HG03139 (cell line): Measurements from ENCODE around the gene SSR2.
A peak's percentile ranks its signal among the peaks of the same experiment; 100 is the strongest.

Experiments used
- ATAC-seq: cut with Tn5 transposase; IDR thresholded peaks from one replicate; pipeline ENCODE4 v1.9.1; 2021; ENCODE audit not compliant: unreplicated experiment

Gene SSR2

DNA sequence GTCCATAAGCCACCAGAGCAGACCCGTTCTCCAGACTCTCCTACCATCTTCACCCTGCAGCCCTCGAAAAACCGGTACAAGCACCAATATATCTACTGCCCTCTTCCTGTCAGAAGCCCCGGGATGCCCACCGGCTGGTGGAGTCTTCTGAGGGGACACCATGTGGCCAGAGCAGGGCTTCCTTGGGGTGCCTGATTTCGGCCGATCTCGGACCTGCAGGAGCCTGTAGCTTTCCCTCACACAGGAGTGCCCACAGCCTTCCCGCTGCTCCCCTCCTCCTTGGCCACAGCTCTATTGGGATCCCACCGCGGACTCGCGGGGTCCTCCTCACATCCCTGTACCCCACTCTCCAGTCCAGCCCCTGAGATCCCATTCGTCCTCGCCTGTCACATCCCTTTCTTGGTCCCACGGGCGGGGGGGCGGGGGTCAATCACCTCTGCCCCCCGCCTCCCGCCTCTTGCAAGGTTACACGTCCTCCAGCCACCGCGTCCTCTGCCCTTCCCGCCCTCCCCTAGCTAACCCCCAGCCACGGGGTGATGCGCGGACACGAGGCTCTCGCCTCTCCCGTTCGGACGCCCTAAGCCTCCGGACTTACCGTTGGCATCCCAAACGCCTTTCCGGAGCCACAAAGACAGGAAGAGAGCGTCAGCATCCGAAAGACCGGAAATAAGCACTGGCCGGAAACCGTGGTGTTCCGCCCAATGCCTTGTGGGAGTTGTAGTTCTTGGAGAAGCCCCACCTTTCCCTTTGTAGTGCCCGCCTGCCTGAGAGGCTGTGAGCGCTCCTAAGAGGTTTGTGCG lies at the start of gene SSR2:
Gene SSR2, minus strand, starts transcription at position 659 of the 800 bp plus-strand sequence. CDS start 784 bp downstream, outside the sequence.
- peak; percentile 97 for ATAC-seq

DNA sequence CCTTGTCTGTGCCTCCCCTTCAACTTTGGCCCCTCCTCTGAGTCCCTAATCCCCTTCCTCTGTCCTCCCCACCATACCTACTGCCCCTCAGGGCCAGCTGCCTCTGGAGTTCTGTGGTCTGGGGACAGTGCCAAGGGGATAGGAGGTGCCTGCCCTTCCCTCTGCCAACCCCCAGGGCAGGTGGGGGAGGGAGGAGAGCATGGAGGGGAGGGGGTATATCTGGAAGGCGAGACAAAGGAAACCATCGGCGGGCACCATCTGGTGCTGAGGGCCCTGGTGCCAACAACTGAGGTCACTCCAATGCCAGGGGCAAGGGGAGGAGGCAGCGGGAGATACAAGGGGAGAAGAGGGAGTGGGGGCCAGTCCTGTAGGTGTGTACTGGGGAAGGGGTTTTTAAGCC lies 49.8 kb upstream of the SSR2 start:
- ATAC-seq = no peak

DNA sequence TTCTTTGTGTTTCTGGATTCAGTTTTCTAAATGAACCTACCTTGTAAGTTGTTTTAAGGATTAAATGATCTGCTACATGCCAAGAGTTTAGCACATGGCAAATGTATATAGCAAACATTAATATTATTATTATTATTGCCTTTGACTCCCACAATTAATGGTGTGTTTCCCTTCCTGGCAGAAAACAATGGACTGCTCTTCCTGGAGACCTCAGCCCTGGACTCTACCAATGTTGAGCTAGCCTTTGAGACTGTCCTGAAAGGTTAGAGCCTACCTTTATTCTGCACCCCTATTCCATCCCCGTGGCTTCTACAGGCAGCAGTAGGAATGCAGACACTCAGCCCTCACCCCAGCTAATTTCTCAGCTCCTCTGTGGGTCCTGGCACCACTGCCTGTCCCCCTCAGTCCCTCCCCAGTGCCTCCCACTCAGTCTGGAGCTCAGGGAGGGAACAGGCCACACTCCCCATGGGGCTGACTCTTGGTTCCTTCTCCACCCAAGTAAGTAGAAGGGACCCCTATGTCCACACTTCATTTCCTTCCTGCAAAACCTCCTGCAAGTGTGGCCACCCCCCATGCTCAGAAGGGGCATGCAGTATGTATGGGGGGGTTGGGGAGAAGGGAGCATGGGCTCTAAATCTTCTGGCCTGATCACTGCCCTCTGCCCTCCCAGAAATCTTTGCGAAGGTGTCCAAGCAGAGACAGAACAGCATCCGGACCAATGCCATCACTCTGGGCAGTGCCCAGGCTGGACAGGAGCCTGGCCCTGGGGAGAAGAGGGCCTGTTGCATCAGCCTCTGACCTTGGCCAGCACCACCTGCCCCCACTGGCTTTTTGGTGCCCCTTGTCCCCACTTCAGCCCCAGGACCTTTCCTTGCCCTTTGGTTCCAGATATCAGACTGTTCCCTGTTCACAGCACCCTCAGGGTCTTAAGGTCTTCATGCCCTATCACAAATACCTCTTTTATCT lies 49.0 kb upstream of the SSR2 start:
- ATAC-seq = no peak

DNA sequence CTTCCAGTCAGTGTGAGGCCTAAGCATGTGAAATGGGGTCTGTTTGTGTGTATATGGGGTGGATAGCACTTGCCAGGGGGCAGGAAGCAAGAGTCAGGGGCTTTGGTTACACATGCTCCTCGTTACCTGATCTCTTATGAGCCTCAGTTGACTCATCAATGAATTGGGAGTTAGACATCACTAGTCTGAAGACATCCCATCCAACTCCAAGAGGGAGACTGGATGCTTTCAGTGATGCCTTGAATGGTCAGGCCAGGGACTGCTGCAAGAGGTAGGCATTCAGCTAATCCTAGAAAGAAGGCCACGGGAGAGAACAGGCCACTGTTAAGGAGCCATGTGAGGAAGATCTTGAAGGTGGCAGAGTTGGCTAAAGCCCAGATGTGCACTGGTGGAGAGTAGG lies 46.5 kb upstream of the SSR2 start:
- no peak for ATAC-seq

DNA sequence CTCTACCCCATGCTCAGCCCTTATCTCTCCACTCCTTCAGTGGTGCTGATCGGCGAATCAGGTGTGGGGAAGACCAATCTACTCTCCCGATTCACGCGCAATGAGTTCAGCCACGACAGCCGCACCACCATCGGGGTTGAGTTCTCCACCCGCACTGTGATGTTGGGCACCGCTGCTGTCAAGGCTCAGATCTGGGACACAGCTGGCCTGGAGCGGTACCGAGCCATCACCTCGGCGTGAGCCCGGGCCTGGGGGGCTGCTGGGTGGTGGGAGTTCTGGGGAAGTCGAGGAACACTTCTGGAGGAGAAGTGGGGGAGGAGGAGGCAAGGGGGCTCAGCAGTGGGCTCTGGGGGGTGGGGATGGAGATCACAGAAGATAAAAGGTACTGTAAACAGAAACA lies 45.1 kb upstream of the SSR2 start:
- no peak for ATAC-seq

DNA sequence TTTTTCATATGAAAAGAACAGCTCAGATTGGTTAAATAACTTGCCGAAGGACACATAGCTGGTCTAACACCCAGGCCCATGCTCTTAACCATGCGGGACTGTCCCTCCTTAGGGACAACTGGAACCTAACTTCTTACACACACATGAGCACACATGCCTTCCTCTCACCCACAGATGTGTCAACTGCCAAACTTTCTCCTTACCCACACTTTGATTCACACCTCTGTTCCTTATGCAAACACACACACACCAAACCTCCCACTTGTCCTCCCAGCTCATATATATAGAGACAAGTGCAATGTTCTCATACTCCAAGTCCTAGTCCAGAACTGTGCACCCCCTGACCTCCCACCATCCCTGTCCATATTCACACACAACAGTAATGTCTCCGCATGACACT lies 44.5 kb upstream of the SSR2 start:
- ATAC-seq = no peak

DNA sequence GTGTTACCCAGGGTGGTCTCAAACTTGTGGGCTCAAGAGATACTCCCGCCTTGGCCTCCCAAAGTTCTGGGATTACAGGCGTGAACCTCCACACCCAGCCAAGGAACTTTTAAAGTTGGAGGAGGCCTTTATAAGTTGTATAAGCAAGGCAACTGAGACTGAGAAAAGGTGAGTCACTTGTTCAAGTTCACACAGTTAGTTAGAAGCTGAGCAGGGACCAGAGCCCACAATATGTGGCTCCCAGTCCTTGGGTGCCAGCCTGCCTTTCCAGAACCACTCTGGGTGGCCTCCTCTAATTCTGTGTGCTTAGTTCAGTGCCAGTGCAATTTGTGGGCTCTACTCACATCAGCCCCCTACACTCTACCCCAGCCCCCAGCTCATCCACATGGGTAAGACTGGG lies 43.9 kb upstream of the SSR2 start:
- ATAC-seq = no peak

DNA sequence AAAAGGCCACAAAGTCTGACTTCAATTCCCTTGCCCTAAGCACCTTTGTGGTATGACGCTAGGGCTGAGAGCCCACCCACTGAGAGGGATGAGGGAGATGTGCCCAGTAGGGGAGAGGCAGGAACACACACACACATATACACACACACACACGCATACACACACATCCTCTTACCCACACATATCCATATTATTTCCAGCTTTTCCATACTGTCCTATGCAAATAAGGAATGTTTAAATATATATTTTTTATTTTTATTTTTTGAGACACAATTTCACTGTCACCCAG lies 43.2 kb upstream of the SSR2 start:
- ATAC-seq = no peak

DNA sequence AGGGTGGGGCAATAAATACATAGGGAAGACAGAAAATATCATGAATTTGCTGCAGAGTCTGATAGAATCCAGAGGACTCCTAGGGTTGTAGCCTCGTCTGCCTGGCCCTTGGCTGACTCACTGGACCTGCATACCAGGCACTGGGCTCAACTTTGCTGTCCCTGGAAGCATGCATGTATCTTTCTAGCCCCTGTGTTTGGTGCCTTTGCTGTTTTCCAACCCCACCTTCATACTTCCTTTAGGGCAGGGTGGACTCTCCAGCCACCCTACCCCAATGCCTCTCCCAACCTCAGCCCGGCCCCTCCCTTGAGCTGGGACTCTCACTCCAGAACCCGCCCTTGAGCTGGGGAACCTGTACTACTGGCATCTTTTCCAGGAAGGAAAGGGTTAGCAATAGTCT lies 41.4 kb upstream of the SSR2 start:
- no peak for ATAC-seq

DNA sequence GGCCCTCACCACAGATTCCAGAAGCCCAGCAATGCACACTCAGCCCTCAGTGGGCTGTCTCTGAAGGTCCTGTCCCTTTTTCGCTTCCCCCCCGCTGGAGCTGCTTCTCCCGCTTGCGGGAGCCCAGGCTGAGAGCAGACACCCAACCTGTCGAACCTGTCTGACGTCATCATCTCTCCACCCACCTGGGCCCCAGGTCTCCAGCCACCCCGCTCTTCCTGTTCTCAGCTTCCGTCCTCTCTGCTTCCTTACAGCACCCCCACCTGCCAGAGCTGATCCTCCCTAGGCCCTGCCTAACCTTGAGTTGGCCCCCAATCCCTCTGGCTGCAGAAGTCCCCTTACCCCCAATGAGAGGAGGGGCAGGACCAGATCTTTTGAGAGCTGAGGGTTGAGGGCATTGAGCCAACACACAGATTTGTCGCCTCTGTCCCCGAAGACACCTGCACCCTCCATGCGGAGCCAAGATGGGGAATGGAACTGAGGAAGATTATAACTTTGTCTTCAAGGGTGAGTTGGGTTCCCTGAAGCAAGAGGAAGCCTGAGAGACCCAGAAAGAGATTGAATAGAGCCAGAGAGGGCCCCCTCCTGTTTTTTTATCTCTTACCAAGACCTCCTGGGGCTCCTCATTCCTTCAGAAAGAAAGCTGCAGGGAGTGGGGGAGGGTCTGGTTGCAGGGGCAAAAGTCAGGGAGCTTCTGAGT lies 40.3 kb upstream of the SSR2 start, which contains the start of gene RAB25:
Gene RAB25, plus strand, starts transcription at position 224 of the 700 bp plus-strand sequence. Its CDS starts 241 bp downstream, at position 465.
- no peak for ATAC-seq

DNA sequence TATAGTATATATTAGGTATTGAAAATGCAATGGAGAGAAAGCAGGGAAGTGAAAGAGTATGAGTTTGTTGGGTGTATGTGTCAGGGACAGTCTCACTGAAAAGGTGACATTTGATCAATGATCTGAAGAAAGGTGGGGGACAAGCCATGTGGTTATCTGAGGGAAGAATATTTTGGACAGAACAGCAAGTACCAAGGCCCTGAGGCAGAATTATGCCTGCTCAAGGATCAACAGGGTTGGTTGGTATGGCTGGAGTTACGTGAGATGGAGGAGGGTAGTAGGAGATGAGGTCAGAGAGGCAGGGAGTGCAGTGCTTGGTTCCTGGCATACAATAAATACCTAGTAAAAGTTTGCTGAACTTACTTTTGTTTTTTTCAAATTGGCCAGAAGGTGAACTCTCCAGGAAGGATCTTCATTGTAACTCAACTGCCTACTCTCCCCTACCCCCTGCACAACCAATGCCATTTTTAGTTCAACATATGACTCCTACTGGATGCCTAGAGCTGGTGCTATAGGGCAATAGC lies 35.6 kb upstream of the SSR2 start:
- ATAC-seq = no peak

DNA sequence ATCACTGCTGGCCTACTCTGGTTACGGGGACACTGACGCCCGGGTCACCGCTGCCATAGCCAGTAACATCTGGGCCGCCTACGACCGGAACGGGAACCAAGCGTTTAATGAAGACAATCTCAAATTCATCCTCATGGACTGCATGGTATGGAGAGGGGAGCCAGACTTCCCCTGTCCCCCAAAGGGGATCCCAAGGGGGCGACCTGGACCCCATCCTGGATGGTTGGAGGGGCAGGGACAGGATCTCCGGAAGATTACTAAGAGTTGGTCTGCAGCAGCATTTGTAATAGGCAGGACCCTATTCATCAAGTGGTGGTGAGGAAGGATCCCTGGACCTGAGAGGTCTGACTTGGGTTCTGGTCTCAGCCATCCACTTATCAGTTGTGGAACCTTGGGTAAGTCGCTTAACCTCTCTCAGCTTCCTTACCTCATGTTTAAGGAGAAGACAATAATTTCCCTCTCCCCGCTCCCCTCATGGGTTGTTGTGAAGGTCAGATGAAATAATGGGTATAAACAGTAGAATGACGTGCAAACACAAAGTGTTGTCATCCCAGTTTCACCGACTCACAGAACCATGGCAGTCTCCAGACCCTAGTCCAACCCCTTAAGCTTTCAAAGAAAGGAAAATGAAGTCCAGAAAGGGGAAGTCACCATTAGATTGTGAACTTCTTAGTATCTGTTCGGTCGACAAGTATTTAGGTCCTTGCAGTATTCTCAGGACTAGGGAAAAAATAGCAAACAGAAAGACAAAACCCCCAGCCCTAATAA lies 34.7 kb upstream of the SSR2 start:
- ATAC-seq = no peak

DNA sequence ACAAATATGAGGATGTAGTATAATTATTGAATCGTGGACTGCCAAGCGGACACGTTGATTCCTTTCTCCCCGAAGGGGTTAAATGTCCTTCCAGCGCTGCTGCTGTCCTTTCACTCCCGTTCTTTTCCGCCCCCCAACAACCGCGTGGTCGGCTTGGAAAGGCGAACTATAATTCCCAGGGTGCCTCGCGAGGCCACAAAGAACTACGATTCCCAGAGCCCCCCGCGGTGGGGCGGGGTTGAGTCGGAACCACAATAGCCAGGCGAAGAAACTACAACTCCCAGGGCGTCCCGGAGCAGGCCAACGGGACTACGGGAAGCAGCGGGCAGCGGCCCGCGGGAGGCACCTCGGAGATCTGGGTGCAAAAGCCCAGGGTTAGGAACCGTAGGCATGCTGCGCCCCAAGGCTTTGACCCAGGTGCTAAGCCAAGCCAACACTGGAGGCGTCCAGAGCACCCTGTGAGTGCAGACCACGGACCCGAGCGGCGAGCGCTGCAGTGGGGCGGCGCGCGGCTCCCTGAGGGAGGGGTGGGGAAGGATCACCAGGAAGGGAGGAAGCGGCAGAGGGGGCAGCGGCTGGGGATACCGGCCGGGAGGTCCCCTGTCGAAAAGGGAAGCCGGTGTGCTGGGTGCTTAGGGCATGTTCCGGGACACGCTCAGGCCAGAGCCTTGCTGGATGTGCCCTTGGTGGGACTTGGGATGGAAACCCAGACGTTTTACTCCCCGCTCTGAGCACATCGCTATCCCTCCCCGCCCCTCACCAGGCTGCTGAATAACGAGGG lies 33.9 kb upstream of the SSR2 start, which contains the start of gene LAMTOR2:
Gene LAMTOR2, plus strand, starts transcription at position 283 of the 781 bp plus-strand sequence. Its CDS starts 108 bp downstream, at position 391.
- peak; percentile 64 for ATAC-seq

DNA sequence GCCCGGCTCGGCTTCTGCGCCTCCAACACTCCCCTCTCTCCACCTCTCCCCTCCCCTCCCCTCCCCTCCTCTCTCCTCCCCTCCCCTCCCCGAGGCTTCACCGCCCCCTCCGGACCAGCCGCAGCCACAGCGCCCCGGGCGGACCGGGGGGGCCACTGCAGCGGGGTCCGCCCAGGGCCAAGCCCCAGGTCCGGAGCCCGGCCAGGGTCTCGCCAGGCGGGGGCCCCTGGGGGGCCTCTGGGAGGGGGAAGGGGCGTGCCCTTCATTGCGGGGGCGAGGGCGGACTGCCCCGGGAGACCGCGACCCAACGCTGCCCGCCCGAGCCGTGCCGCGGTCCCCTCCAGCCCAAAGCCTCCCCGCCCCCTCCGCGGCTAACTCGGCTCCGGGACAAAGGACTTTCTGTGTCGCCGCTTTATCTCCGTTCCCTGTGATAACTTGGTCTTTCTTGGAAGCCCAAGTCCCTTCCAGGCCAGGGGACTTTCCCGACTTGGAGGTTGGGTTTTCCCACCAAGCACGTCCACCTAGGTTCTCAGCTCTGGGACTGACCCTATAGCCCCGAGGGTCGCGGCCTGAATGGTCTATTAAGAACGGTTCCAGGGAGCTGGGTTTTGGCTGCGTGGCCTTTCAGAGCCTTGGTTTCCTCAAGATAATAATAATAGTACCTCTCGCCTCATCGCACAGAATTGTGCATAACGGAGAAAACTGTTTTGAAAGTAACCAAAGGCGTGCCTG lies 33.2 kb upstream of the SSR2 start, which contains the start of gene UBQLN4:
Gene UBQLN4, minus strand, starts transcription at position 31 of the 732 bp plus-strand sequence. CDS start 97 bp downstream, outside the sequence.
- ATAC-seq = peak; percentile 43

DNA sequence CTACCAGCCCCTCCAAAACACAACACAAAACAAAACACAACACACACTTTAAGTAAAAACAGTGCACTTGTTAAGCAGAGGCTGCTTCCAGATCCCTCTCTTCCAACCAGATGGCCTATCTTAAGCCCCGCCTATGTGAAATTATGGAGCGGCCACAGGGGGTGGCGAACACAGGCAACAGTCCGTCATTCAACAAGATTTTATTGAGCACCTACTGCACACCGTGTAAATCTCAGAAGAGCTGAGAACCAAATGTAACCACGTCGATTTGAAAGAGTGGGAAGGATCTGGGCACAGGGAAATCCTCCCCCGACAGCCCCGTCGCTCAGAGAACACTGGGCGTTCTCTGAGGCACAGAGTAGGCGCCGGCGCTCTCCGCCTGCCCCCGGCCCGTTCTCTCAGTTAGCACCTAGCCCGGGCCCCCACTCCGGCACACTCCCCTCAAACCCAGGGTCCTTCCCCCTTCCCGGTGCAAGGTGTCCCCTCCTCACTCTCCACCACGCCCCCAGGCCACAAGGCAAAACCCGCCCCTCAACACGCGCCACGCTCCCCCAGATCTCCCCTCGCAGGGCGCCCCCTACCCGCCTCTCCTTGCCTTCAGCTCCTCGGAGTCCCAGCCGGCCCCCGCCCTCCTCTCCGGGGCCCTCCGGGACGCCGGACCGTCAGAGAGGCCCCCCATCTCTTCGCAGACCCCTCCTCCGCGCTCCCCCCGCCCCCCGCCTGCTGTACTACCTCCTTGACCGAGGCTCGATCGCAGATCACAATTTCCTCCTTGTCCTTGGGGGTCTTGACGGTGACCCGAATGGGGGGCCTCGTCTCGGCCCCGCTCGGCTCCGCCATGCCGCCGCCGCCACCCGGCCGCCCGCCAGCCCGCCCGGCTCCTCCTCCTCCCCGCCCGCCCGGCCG lies 32.4 kb upstream of the SSR2 start:
- ATAC-seq = peak; percentile 4

DNA sequence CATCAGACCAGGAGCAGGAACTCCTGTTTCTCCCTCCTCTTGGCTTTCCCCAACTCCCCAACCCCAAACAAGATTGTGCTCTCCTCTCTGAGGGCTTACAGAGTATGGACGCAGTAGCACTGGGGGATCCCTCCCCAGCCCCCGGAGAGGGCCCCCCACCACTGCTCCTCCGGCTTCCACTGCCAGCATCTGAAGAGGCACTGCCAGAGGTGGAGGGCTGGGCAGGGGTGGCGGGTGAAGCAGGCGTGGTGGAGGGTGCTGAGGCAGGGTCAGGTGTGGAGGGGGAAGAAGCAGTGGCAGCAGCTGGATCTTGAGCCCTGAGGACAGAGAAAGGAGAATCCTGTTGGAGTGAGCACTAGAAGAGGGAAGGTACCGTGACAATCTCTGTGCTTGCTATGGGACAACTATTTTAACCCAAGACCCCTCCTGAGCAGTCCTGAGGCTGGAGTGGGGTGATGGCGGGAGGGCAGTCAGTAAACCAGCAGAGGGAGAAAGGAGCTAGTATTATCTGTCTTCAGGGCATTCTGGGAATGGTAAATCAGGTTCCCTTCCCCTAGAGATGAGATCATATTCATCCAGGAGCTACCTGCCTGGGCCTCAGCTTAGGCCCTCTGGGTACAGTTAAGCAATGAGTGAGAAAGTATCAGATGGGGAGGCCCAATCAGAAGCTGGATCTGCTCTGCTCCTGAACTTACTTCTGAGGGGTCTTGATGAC lies 30.4 kb upstream of the SSR2 start:
- ATAC-seq = no peak

DNA sequence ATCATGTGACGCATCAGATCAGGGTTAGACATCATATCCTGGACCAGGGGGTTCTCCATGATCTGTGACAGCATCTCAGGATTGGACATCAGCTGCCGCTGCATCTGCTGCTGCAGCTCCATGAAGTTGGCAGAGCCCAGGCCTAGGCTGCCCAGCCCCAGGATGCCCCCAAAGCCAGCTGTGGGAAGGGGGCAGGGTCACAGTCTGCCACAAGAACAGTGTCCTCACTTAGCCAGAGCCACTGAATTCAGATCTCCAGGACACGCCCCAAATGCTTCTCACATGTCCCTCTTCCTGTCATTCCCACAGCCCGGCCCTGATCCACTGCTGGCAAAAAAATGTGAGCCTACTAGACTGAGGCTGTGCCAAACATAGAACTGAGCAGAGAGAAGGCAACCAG lies 29.6 kb upstream of the SSR2 start:
- no peak for ATAC-seq
